Activated naive CD4-positive, alpha-beta T cell treated with anti-CD3 and anti-CD28 coated beads for 36 hours (primary cell): ENCODE measurements around the gene NOP9. TPM values are rescaled to one million over a fixed set of nuclear protein-coding genes. Genes with fewer than 3 reads are reported as not detected.
A peak's percentile ranks its signal among the peaks of the same experiment; 100 is the strongest.

ENCODE experiments used
- CTCF ChIA-PET: fragments of 350-600 bp; sonication (Branson Sonifier 250); formaldehyde crosslinking; loops from one replicate; lab custom pipeline; 2021; ENCODE audit warnings: antibody characterized with exemption; lab: Charles Lee
- DNase-seq: peaks from one replicate; pipeline ENCODE4 v3.0.0-alpha.2; 2020
- H3K27ac Mint-ChIP-seq: one replicate; pipeline ENCODE4 v1.8.0; 2021; ENCODE audit warnings: mild to moderate bottlenecking, mixed read lengths
- H3K27me3 Mint-ChIP-seq: one replicate; pipeline ENCODE4 v1.8.0; 2021; ENCODE audit warnings: low read depth, mixed read lengths
- H3K36me3 Mint-ChIP-seq: one replicate; pipeline ENCODE4 v1.8.0; 2021; ENCODE audit warnings: low read depth, mixed read lengths
- H3K4me1 Mint-ChIP-seq: one replicate; pipeline ENCODE4 v1.8.0; 2021; ENCODE audit warnings: low read depth, mixed read lengths
- H3K4me3 Mint-ChIP-seq: one replicate; pipeline ENCODE4 v1.8.0; 2021; ENCODE audit warnings: mild to moderate bottlenecking, moderate library complexity, mixed read lengths
- H3K9me3 Mint-ChIP-seq: one replicate; pipeline ENCODE4 v1.8.0; 2021; ENCODE audit warnings: mixed read lengths
- intact Hi-C: fragments of 100-400 bp; cut with micrococcal nuclease; formaldehyde crosslinking; loops from one replicate; pipeline ENCODE4 v1.15.1; 2023
- total RNA-seq, 2 experiments: library from RNA; stranded (reverse); gene quantifications; one replicate each; pipeline ENCODE4 v1.2.3, GENCODE V29; 2021

NOP9 gene
- total RNA-seq, 2 experiments from 2014 or later = 24.8 to 26.4 TPM

GRCh38 chr14:24274101-24274543, 25.5 kb upstream of the NOP9 start:
- DNase-seq = peak; percentile 82
- Mint-ChIP-seq H3K4me1 (peaks cover 70% of the 10 kb centered on the region), H3K36me3 (peaks cover 9% of the 10 kb centered on the region), H3K27ac (peak overlapping the region; percentile 95), H3K9me3 (no peaks in the 10 kb centered on the region), H3K27me3 (no peaks in the 10 kb centered on the region), H3K4me3 (peak overlapping the region; percentile 38)
- CTCF ChIA-PET = interaction anchor here (0.7 to 10.8 kb wide), 12 partner anchors 10 to 183 kb away, joined by 3 to 154 read pairs (median 5); partner anchors contain the start of genes CHMP4A, DHRS1, LTB4R2 and NOP9
- intact Hi-C loops = loop anchor here (1.0 to 10.0 kb wide), 7 partner anchors 15 to 719 kb away; partner anchors contain the start of genes CHMP4A, DCAF11, GMPR2 and NEDD8

- CTCF ChIA-PET = interaction anchor here (2.6 to 10.8 kb wide), 3 partner anchors 21 to 34 kb away, joined by 12 to 154 read pairs (median 39); partner anchors contain the start of genes CIDEB, DHRS1, NOP9 and TINF2
- H3K9me3 Mint-ChIP-seq = no peaks in the 10 kb centered on the region
- H3K4me3 Mint-ChIP-seq = no peak overlapping the region
- DNase-seq = no peak
- H3K36me3 Mint-ChIP-seq = peaks cover 3% of the 10 kb centered on the region
- intact Hi-C loops = loop anchor here (10.0 kb wide), 1 partner anchor 722 kb away; the partner anchor contains the start of genes THTPA and ZFHX2
- peaks cover 75% of the 10 kb centered on the region for H3K4me1 Mint-ChIP-seq
- H3K27ac Mint-ChIP-seq = no peak overlapping the region
- no peaks in the 10 kb centered on the region for H3K27me3 Mint-ChIP-seq
Measured at GRCh38 chr14:24277071-24277470, 22.6 kb upstream of the NOP9 start.

GRCh38 chr14:24277606-24278321, 21.9 kb upstream of the NOP9 start:
- intact Hi-C loops = loop anchor here (10.0 kb wide), 1 partner anchor 723 kb away; the partner anchor contains the start of genes THTPA and ZFHX2
- H3K27me3 Mint-ChIP-seq = no peaks in the 10 kb centered on the region
- peaks cover 3% of the 10 kb centered on the region for H3K36me3 Mint-ChIP-seq

GRCh38 chr14:24278424-24278823, 21.2 kb upstream of the NOP9 start:
- no peak for DNase-seq
- Mint-ChIP-seq H3K36me3 (peaks cover 3% of the 10 kb centered on the region), H3K4me1 (peaks cover 62% of the 10 kb centered on the region), H3K27ac (peak overlapping the region; percentile 80), H3K4me3 (no peak overlapping the region), H3K9me3 (no peaks in the 10 kb centered on the region), H3K27me3 (no peaks in the 10 kb centered on the region)
- intact Hi-C loops = loop anchor here (10.0 kb wide), 1 partner anchor 724 kb away; the partner anchor contains the start of genes THTPA and ZFHX2
- CTCF ChIA-PET = interaction anchor here (3.4 to 10.8 kb wide), 4 partner anchors 13 to 35 kb away, joined by 31 to 154 read pairs (median 40); partner anchors contain the start of genes CIDEB, DHRS1, NOP9 and TINF2

More at GRCh38 chr14:24277606-24278321, 21.9 kb upstream of the NOP9 start:
- no peaks in the 10 kb centered on the region for H3K9me3 Mint-ChIP-seq
- CTCF ChIA-PET = interaction anchor here (2.6 to 10.8 kb wide), 4 partner anchors 21 to 35 kb away, joined by 12 to 154 read pairs (median 40); partner anchors contain the start of genes CIDEB, DHRS1, NOP9 and TINF2
- peak; percentile 75 for DNase-seq
- H3K27ac Mint-ChIP-seq = peak overlapping the region; percentile 80
- no peak overlapping the region for H3K4me3 Mint-ChIP-seq
- peaks cover 68% of the 10 kb centered on the region for H3K4me1 Mint-ChIP-seq

- Mint-ChIP-seq H3K9me3 (no peaks in the 10 kb centered on the region), H3K4me1 (peaks cover 52% of the 10 kb centered on the region), H3K27ac (peak overlapping the region; percentile 80), H3K36me3 (peaks cover 3% of the 10 kb centered on the region), H3K27me3 (no peaks in the 10 kb centered on the region), H3K4me3 (peak overlapping the region; percentile 20)
- DNase-seq = peak; percentile 90
- CTCF ChIA-PET = interaction anchor here (0.6 to 10.8 kb wide), 12 partner anchors 9 to 157 kb away, joined by 3 to 154 read pairs (median 6); partner anchors contain the start of genes CIDEB, DHRS1, LTB4R and NOP9
- intact Hi-C loops = loop anchor here (1.0 to 10.0 kb wide), 5 partner anchors 10 to 725 kb away; partner anchors contain the start of genes THTPA, TM9SF1 and ZFHX2
Measured at GRCh38 chr14:24279301-24280186, 20.1 kb upstream of the NOP9 start.

- CTCF ChIA-PET = interaction anchor here (1.1 to 10.8 kb wide), 10 partner anchors 9 to 156 kb away, joined by 3 to 154 read pairs (median 8); partner anchors contain the start of genes CIDEB, DHRS1, NOP9 and TINF2
- Mint-ChIP-seq H3K27me3 (no peaks in the 10 kb centered on the region), H3K36me3 (peaks cover 3% of the 10 kb centered on the region), H3K27ac (peak overlapping the region; percentile 47), H3K4me1 (peaks cover 44% of the 10 kb centered on the region), H3K9me3 (no peaks in the 10 kb centered on the region), H3K4me3 (no peak overlapping the region)
- no peak for DNase-seq
- intact Hi-C loops = no loop called here
Measured at GRCh38 chr14:24280797-24281460, 18.7 kb upstream of the NOP9 start.

GRCh38 chr14:24281636-24282035, 18.0 kb upstream of the NOP9 start:
- DNase-seq = no peak
- intact Hi-C loops = no loop called here
- CTCF ChIA-PET = interaction anchor here (1.2 to 10.8 kb wide), 7 partner anchors 9 to 39 kb away, joined by 3 to 154 read pairs (median 31); partner anchors contain the start of genes CIDEB, DHRS1, NOP9 and RABGGTA
- Mint-ChIP-seq H3K4me1 (peaks cover 42% of the 10 kb centered on the region), H3K27ac (no peak overlapping the region), H3K4me3 (no peak overlapping the region), H3K27me3 (no peaks in the 10 kb centered on the region), H3K9me3 (no peaks in the 10 kb centered on the region), H3K36me3 (peaks cover 3% of the 10 kb centered on the region)

GRCh38 chr14:24282736-24283135, 16.9 kb upstream of the NOP9 start:
- H3K4me3 Mint-ChIP-seq = no peak overlapping the region
- H3K27ac Mint-ChIP-seq = no peak overlapping the region
- H3K4me1 Mint-ChIP-seq = peaks cover 33% of the 10 kb centered on the region
- CTCF ChIA-PET = interaction anchor here (1.6 to 10.8 kb wide), 6 partner anchors 9 to 40 kb away, joined by 4 to 154 read pairs (median 24); partner anchors contain the start of genes CIDEB, DHRS1, NOP9 and RABGGTA
- no peak for DNase-seq
- no peaks in the 10 kb centered on the region for H3K27me3 Mint-ChIP-seq
- intact Hi-C loops = no loop called here
- peaks cover 3% of the 10 kb centered on the region for H3K36me3 Mint-ChIP-seq
- no peaks in the 10 kb centered on the region for H3K9me3 Mint-ChIP-seq

GRCh38 chr14:24283796-24284460, 15.7 kb upstream of the NOP9 start:
- DNase-seq = no peak
- CTCF ChIA-PET = interaction anchor here (1.4 to 10.8 kb wide), 6 partner anchors 10 to 41 kb away, joined by 6 to 154 read pairs (median 24); partner anchors contain the start of genes CIDEB, DHRS1, NOP9 and TINF2
- H3K4me1 Mint-ChIP-seq = peaks cover 26% of the 10 kb centered on the region
- H3K27ac Mint-ChIP-seq = no peak overlapping the region
- no peak overlapping the region for H3K4me3 Mint-ChIP-seq
- H3K27me3 Mint-ChIP-seq = no peaks in the 10 kb centered on the region
- H3K9me3 Mint-ChIP-seq = no peaks in the 10 kb centered on the region
- intact Hi-C loops = no loop called here
- H3K36me3 Mint-ChIP-seq = peaks cover 1% of the 10 kb centered on the region

GRCh38 chr14:24284501-24285035, 15.1 kb upstream of the NOP9 start:
- peaks cover 1% of the 10 kb centered on the region for H3K36me3 Mint-ChIP-seq
- H3K27ac Mint-ChIP-seq = no peak overlapping the region
- H3K4me1 Mint-ChIP-seq = peaks cover 25% of the 10 kb centered on the region
- intact Hi-C loops = no loop called here
- DNase-seq = no peak
- H3K27me3 Mint-ChIP-seq = no peaks in the 10 kb centered on the region
- no peaks in the 10 kb centered on the region for H3K9me3 Mint-ChIP-seq
- H3K4me3 Mint-ChIP-seq = no peak overlapping the region
- CTCF ChIA-PET = interaction anchor here (1.4 to 7.9 kb wide), 3 partner anchors 10 to 23 kb away, joined by 6 to 39 read pairs (median 9); partner anchors contain the start of gene CIDEB
